Osteoblast (primary cell): ENCODE measurements around the gene NR1H4. TPM values are rescaled to one million over a fixed set of nuclear protein-coding genes. Genes with fewer than 3 reads are reported as not detected.

Experiments
- DNase-seq: peaks from one replicate; pipeline ENCODE4 v3.0.0; 2011; ENCODE audit warnings: low spot score, mixed read lengths; ENCODE audit not compliant: insufficient read length; ENCODE audit errors: missing footprints
- H2AFZ ChIP-seq: 2 replicates; pipeline ENCODE4 v1.6.0; 2011; ENCODE audit warnings: mild to moderate bottlenecking, low read length
- H3K27ac ChIP-seq: 2 replicates; pipeline ENCODE4 v1.5.1; 2011; ENCODE audit warnings: mild to moderate bottlenecking, low read depth, low read length, moderate library complexity
- H3K27me3 ChIP-seq: 2 replicates; pipeline ENCODE4 v1.6.0; 2012; ENCODE audit warnings: mild to moderate bottlenecking, control low read depth, inconsistent platforms, low read length, moderate library complexity; ENCODE audit not compliant: insufficient read depth
- H3K36me3 ChIP-seq: 2 replicates; pipeline ENCODE4 v1.5.1; 2011; ENCODE audit warnings: mild to moderate bottlenecking, low read length, control low read depth, moderate library complexity; ENCODE audit not compliant: insufficient read depth
- H3K4me1 ChIP-seq: 2 replicates; pipeline ENCODE4 v1.5.1; 2011; ENCODE audit warnings: mild to moderate bottlenecking, low read length, control low read depth, moderate library complexity; ENCODE audit not compliant: insufficient read depth
- H3K4me2 ChIP-seq: 2 replicates; pipeline ENCODE4 v1.6.0; 2011; ENCODE audit warnings: mild to moderate bottlenecking, low read length; ENCODE audit not compliant: insufficient read depth
- H3K4me3 ChIP-seq: fragments of 200-600 bp; sonication (generic); 3 replicates; pipeline ENCODE4 v1.5.1; 2012; ENCODE audit warnings: mild to moderate bottlenecking, low read length, inconsistent platforms; ENCODE audit not compliant: insufficient read depth
- H3K79me2 ChIP-seq: 2 replicates; pipeline ENCODE4 v1.6.0; 2012; ENCODE audit warnings: mild to moderate bottlenecking, low read length, control low read depth, inconsistent platforms; ENCODE audit not compliant: insufficient read depth
- H3K9me3 ChIP-seq: 2 replicates; pipeline ENCODE4 v1.5.1; 2011; ENCODE audit warnings: low read depth, low read length, control low read depth
- H4K20me1 ChIP-seq: 2 replicates; pipeline ENCODE4 v1.6.0; 2012; ENCODE audit warnings: mild to moderate bottlenecking, low read length, control low read depth; ENCODE audit not compliant: insufficient read depth
- CTCF ChIP-seq: IDR thresholded peaks from 2 replicates; pipeline ENCODE4 v1.5.1; 2011; ENCODE audit warnings: mild to moderate bottlenecking, low read depth, low read length, moderate library complexity; ENCODE audit errors: extremely low read depth
- small RNA-seq: library from RNA; depleted of rRNA; stranded (forward); fragments of <200 nt; gene quantifications from one replicate; pipeline ENCODE3, GENCODE V24; 2012
- total RNA-seq: library from RNA; depleted of rRNA; stranded (reverse); fragments of >200 nt; gene quantifications from 2 replicates; pipeline ENCODE4 v1.2.3, GENCODE V29; 2012

NR1H4 gene
- total RNA-seq, 1 donor: not detected

- Histone ChIP-seq H3K4me3 (no peak overlapping the region), H2AFZ (no peak overlapping the region), H3K36me3 (peaks cover 8% of the 10 kb centered on the region), H3K9me3 (no peaks in the 10 kb centered on the region), H3K27me3 (no peaks in the 10 kb centered on the region), H3K27ac (no peak overlapping the region), H3K4me2 (no peak overlapping the region), H3K4me1 (no peaks in the 10 kb centered on the region), H4K20me1 (no peaks in the 10 kb centered on the region), H3K79me2 (peaks cover 28% of the 10 kb centered on the region)
- TF ChIP-seq CTCF: no peak
- no peak for DNase-seq
Measured at GRCh38 chr12:100608776-100609175, 135.1 kb downstream of the NR1H4 start.

GRCh38 chr12:100610666-100611430, 137.2 kb downstream of the NR1H4 start:
- Histone ChIP-seq H3K27ac (no peak overlapping the region), H3K4me3 (no peak overlapping the region), H3K4me2 (no peak overlapping the region), H3K4me1 (no peaks in the 10 kb centered on the region), H3K79me2 (peaks cover 23% of the 10 kb centered on the region), H4K20me1 (no peaks in the 10 kb centered on the region), H3K36me3 (peaks cover 8% of the 10 kb centered on the region), H2AFZ (no peak overlapping the region), H3K27me3 (no peaks in the 10 kb centered on the region), H3K9me3 (no peaks in the 10 kb centered on the region)
- DNase-seq: no peak
- no peak for TF ChIP-seq CTCF

GRCh38 chr12:100612606-100613005, 138.9 kb downstream of the NR1H4 start:
- Histone ChIP-seq H3K79me2 (peaks cover 18% of the 10 kb centered on the region), H3K4me2 (no peak overlapping the region), H3K4me1 (no peaks in the 10 kb centered on the region), H2AFZ (peak overlapping the region; percentile 2), H3K36me3 (peaks cover 8% of the 10 kb centered on the region), H3K4me3 (no peak overlapping the region), H3K9me3 (no peaks in the 10 kb centered on the region), H3K27ac (no peak overlapping the region), H3K27me3 (no peaks in the 10 kb centered on the region), H4K20me1 (no peaks in the 10 kb centered on the region)
- DNase-seq: no peak
- no peak for TF ChIP-seq CTCF

Small RNAs within 50 kb of the gene (small RNA-seq; reads per million reads assigned to genes)
- gene AC010200.2: not detected

Other genes with a start within 250 kb of the NR1H4 start
- 0.36 and 1.5 TPM in 2 replicates for gene DEPDC4, start 206.8 kb upstream of the NR1H4 start, total RNA-seq
- gene SCYL2, start 206.7 kb upstream of the NR1H4 start, total RNA-seq: 64.4 and 69.8 TPM in 2 replicates
- not detected in 2 replicates for gene SLC17A8, start 116.8 kb upstream of the NR1H4 start, total RNA-seq
- gene GAS2L3, start 99.8 kb downstream of the NR1H4 start, total RNA-seq: 29.3 and 33.3 TPM in 2 replicates